ENCODE data around the gene FOS.

GRCh38 chr14:75328558-75329155 is 50.0 kb downstream of the FOS start:
- TF ChIP-seq CTCF (IDR thresholded peaks at IDR 0.05) = no peak
- no peak for TF ChIP-seq POLR2A (IDR thresholded peaks at IDR 0.05)
